CD4-positive, alpha-beta T cell treated with Interleukin-21 for 1 hour (primary cell): Measurements from ENCODE around the gene FOXJ3.

Source experiments
- DNase-seq: peaks from one replicate; pipeline ENCODE4 v3.0.0-alpha.2; 2020

Gene FOXJ3

GRCh38 chr1:42139444-42139843 is 195.6 kb downstream of the FOXJ3 start:
- no peak for DNase-seq

GRCh38 chr1:42138586-42138985 is 196.4 kb downstream of the FOXJ3 start:
- DNase-seq = no peak

GRCh38 chr1:42137766-42138165 is 197.3 kb downstream of the FOXJ3 start:
- no peak for DNase-seq

GRCh38 chr1:42136466-42136865 is 198.6 kb downstream of the FOXJ3 start:
- no peak for DNase-seq

- DNase-seq = no peak
Observed at GRCh38 chr1:42135426-42135825, 199.6 kb downstream of the FOXJ3 start.

GRCh38 chr1:42133809-42134526 is 201.1 kb downstream of the FOXJ3 start:
- DNase-seq = no peak

GRCh38 chr1:42133390-42133789 is 201.6 kb downstream of the FOXJ3 start:
- no peak for DNase-seq

- no peak for DNase-seq
Observed at GRCh38 chr1:42130061-42130660, 204.9 kb downstream of the FOXJ3 start.

- DNase-seq = no peak
Observed at GRCh38 chr1:42128964-42129363, 206.1 kb downstream of the FOXJ3 start.

GRCh38 chr1:42128499-42128898 is 206.5 kb downstream of the FOXJ3 start:
- DNase-seq = no peak

- DNase-seq = no peak
Observed at GRCh38 chr1:42127767-42128166, 207.3 kb downstream of the FOXJ3 start.
